NCI-H187 treated with DMSO at 0.1 percent for 48 hours (cell line): Measurements from ENCODE around the gene FCGBP.
"Not testable (repeated sequence)": the region's sequence is repeated elsewhere in the genome, so short reads cannot be mapped to it uniquely, and the experiment has no call there.

ENCODE experiments used
- DNase-seq: peaks from one replicate; lab custom pipeline; 2025; lab: John Stamatoyannopoulos, UW

The FCGBP gene

GRCh38 chr19:39934584-39935363 is at the start of gene FCGBP:
TSS of gene FCGBP (minus strand) at chr19:39934634.
- DNase-seq, result no peak

GRCh38 chr19:39983695-39984300 is 49.4 kb upstream of the FCGBP start:
- no peak for DNase-seq

- DNase-seq, result no peak
Measured at GRCh38 chr19:39982883-39983282, 48.4 kb upstream of the FCGBP start.

GRCh38 chr19:39974377-39975155 is 40.1 kb upstream of the FCGBP start:
- no peak for DNase-seq

- no peak for DNase-seq
Measured at GRCh38 chr19:39971380-39972035, 37.1 kb upstream of the FCGBP start.

GRCh38 chr19:39970675-39971379 is 36.4 kb upstream of the FCGBP start, which contains the start of gene PSMC4:
TSS of gene PSMC4 (plus strand) at chr19:39971165. CDS start at chr19:39971203, 38 bp downstream.
- DNase-seq, result peak; percentile 97

- peak; percentile 11 for DNase-seq
Measured at GRCh38 chr19:39970425-39970674, 35.9 kb upstream of the FCGBP start.

- DNase-seq, result no peak
Measured at GRCh38 chr19:39969681-39970424, 35.4 kb upstream of the FCGBP start.

- no peak for DNase-seq
Measured at GRCh38 chr19:39969266-39969665, 34.8 kb upstream of the FCGBP start.

GRCh38 chr19:39968789-39969188 is 34.4 kb upstream of the FCGBP start:
- DNase-seq, result no peak

- DNase-seq, result no peak
Measured at GRCh38 chr19:39967561-39967960, 33.1 kb upstream of the FCGBP start.

GRCh38 chr19:39966617-39967016 is 32.2 kb upstream of the FCGBP start:
- no peak for DNase-seq

GRCh38 chr19:39963898-39964297 is 29.5 kb upstream of the FCGBP start:
- no peak for DNase-seq

- DNase-seq, result not testable (repeated sequence)
Measured at GRCh38 chr19:39959407-39959806, 25.0 kb upstream of the FCGBP start.

GRCh38 chr19:39958942-39959341 is 24.5 kb upstream of the FCGBP start:
- not testable (repeated sequence) for DNase-seq

- not testable (repeated sequence) for DNase-seq
Measured at GRCh38 chr19:39957886-39958285, 23.5 kb upstream of the FCGBP start.

- no peak for DNase-seq
Measured at GRCh38 chr19:39953915-39954314, 19.5 kb upstream of the FCGBP start.

GRCh38 chr19:39951686-39952085 is 17.3 kb upstream of the FCGBP start:
- DNase-seq, result no peak

GRCh38 chr19:39951065-39951650 is 16.7 kb upstream of the FCGBP start:
- no peak for DNase-seq

GRCh38 chr19:39949026-39949747 is 14.8 kb upstream of the FCGBP start:
- no peak for DNase-seq
